Effector memory CD4-positive, alpha-beta T cell (primary cell): Measurements from ENCODE around the gene KRT73.
"Not testable (repeated sequence)": the region's sequence is repeated elsewhere in the genome, so short reads cannot be mapped to it uniquely, and the experiment has no call there.

ENCODE experiments used
- DNase-seq, 3 donors: peaks; one replicate each; pipeline ENCODE4 v3.0.0-alpha.2; 2020
- H3K27ac ChIP-seq: 2 replicates; pipeline ENCODE4 v1.7.0; 2013; ENCODE audit warnings: mild to moderate bottlenecking, low read length, moderate library complexity; ENCODE audit not compliant: insufficient read depth, poor library complexity, severe bottlenecking
- H3K27me3 ChIP-seq: replicated peaks from 2 replicates; pipeline ENCODE4 v1.7.0; 2013; ENCODE audit warnings: mild to moderate bottlenecking, low read length; ENCODE audit not compliant: insufficient read depth, control insufficient read depth, poor library complexity, severe bottlenecking
- H3K36me3 ChIP-seq: 2 replicates; pipeline ENCODE4 v1.7.0; 2013; ENCODE audit warnings: mild to moderate bottlenecking, low read length, moderate library complexity; ENCODE audit not compliant: control insufficient read depth, insufficient read depth
- H3K4me1 ChIP-seq: 2 replicates; pipeline ENCODE4 v1.7.0; 2013; ENCODE audit warnings: low read length, mild to moderate bottlenecking; ENCODE audit not compliant: control insufficient read depth, insufficient read depth, poor library complexity, severe bottlenecking
- H3K4me3 ChIP-seq: 2 replicates; pipeline ENCODE4 v1.7.0; 2013; ENCODE audit warnings: low read length, low read depth, mild to moderate bottlenecking; ENCODE audit not compliant: insufficient read depth, poor library complexity, severe bottlenecking
- H3K9me3 ChIP-seq: 2 replicates; pipeline ENCODE4 v1.7.0; 2013; ENCODE audit warnings: mild to moderate bottlenecking, low read length, moderate library complexity; ENCODE audit not compliant: control insufficient read depth

Gene KRT73

GRCh38 chr12:52604859-52605258 lies 13.5 kb downstream of the KRT73 start:
- H3K36me3 ChIP-seq: no peaks in the 10 kb centered on the region
- H3K4me1 ChIP-seq: peaks cover 11% of the 10 kb centered on the region
- DNase-seq: no peak
- no peaks in the 10 kb centered on the region for H3K27me3 ChIP-seq
- no peak overlapping the region for H3K4me3 ChIP-seq
- no peaks in the 10 kb centered on the region for H3K9me3 ChIP-seq
- H3K27ac ChIP-seq: no peak overlapping the region

DNA sequence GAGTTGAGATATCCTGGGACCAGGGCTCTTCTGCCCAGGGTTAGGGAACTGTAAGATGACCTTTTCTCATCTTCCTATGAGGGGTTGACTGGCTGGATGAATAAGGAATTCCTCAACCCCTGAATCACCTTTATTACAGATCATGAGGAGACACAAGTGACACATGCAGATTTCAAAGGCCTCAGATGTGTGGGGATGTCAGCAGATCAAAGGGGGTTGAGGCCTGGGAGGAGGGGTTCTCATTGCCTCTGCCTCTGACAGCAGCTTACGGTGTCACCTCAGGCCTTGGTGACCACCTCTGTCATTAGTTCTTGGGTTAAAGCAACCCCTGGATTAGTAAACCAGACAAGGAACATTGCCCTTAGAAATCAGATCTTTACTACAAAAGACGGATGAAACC lies 15.0 kb downstream of the KRT73 start:
- Histone ChIP-seq H3K27ac (no peak overlapping the region), H3K36me3 (no peaks in the 10 kb centered on the region), H3K9me3 (no peaks in the 10 kb centered on the region), H3K4me3 (no peak overlapping the region), H3K27me3 (no peaks in the 10 kb centered on the region), H3K4me1 (peaks cover under 1% of the 10 kb centered on the region)
- DNase-seq: no peak

DNA sequence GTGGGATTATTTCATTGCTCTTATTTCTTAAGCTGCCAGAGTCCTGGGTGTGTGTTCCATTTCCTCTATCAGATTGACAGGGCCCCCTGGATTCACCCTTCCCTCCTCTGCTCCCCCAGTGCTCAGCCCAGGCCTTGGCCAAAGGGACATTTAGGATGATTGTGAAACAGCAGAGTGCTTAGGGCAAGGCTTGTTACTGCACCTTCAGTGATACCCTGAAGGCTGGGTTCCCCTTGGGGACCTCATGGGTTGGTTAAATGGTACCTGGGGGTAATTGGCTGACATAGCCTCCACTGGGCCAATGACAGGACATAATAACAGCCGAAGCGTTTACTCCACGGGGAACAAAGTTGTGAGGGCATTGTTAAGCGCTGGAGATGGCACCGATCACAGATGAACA lies 15.8 kb downstream of the KRT73 start:
- Histone ChIP-seq H3K4me1 (no peaks in the 10 kb centered on the region), H3K27me3 (no peaks in the 10 kb centered on the region), H3K27ac (no peak overlapping the region), H3K9me3 (no peaks in the 10 kb centered on the region), H3K36me3 (no peaks in the 10 kb centered on the region), H3K4me3 (no peak overlapping the region)
- DNase-seq: no peak

DNA sequence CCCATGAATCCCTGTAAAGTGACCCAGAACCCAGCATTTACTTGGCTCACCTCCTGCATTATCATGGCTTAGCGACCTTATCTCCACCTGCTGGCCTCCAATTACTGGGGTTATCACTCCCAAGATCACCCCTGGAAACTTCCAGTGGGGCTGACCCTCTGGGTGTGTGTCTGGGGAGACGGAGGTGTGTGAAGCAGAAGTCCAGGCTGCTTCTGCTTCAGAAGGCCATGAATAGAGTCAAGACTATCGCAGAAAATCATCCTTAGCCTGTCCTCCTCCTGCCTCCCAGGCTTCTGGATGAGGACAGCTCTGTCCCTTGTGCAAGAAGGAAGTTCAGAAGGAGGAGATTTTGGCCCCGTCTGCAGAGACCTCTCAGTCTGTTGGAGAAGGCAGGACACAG lies 16.7 kb downstream of the KRT73 start:
- no peak for DNase-seq
- Histone ChIP-seq H3K9me3 (no peaks in the 10 kb centered on the region), H3K4me1 (no peaks in the 10 kb centered on the region), H3K27ac (no peak overlapping the region), H3K4me3 (no peak overlapping the region), H3K36me3 (no peaks in the 10 kb centered on the region), H3K27me3 (no peaks in the 10 kb centered on the region)

DNA sequence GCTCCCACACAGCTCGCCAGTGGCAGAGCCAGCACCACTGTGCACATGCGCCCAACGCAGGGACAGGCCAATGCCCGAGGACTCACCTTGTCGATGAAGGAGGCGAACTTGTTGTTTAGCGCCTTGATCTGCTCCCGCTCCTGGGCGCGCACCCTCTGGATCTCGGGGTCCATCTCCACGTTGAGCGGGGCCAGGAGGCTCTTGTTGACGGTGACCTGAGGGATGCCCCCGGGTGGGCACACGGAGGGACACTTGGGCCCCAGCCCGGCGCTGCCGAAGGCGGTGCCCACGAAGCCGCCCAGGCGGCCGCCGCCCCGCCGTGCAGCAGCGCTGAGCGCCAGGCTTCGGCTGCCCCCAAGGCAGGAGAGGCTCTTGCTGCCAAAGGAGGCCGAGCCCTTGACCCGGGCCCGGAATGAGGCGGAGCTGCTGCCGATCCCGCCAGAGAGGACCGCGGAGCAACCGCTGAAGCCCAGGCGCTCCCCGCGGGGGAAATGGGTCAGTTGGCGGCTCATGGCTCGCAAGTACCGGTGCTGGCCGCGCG lies 17.3 kb downstream of the KRT73 start, which contains the start of gene KRT72:
Gene KRT72 (minus strand): TSS at position 523 of the 541 bp plus-strand sequence. CDS start 11 bp downstream, at position 512.
- H3K36me3 ChIP-seq: no peaks in the 10 kb centered on the region
- H3K9me3 ChIP-seq: no peaks in the 10 kb centered on the region
- no peaks in the 10 kb centered on the region for H3K27me3 ChIP-seq
- DNase-seq: no peak
- no peak within 1 kb of the TSS for H3K27ac ChIP-seq
- no peaks in the 10 kb centered on the region for H3K4me1 ChIP-seq
- H3K4me3 ChIP-seq: no peak within 1 kb of the TSS

GRCh38 chr12:52600475-52600874 lies 17.9 kb downstream of the KRT73 start:
- no peaks in the 10 kb centered on the region for H3K36me3 ChIP-seq
- H3K4me3 ChIP-seq: no peak overlapping the region
- no peak overlapping the region for H3K27ac ChIP-seq
- no peaks in the 10 kb centered on the region for H3K27me3 ChIP-seq
- DNase-seq: no peak
- H3K4me1 ChIP-seq: no peaks in the 10 kb centered on the region
- no peaks in the 10 kb centered on the region for H3K9me3 ChIP-seq

- DNase-seq: no peak
- H3K9me3 ChIP-seq: no peaks in the 10 kb centered on the region
- no peaks in the 10 kb centered on the region for H3K27me3 ChIP-seq
- no peaks in the 10 kb centered on the region for H3K4me1 ChIP-seq
- no peak overlapping the region for H3K27ac ChIP-seq
- no peaks in the 10 kb centered on the region for H3K36me3 ChIP-seq
- no peak overlapping the region for H3K4me3 ChIP-seq
Measured at GRCh38 chr12:52600071-52600470, 18.3 kb downstream of the KRT73 start.

DNA sequence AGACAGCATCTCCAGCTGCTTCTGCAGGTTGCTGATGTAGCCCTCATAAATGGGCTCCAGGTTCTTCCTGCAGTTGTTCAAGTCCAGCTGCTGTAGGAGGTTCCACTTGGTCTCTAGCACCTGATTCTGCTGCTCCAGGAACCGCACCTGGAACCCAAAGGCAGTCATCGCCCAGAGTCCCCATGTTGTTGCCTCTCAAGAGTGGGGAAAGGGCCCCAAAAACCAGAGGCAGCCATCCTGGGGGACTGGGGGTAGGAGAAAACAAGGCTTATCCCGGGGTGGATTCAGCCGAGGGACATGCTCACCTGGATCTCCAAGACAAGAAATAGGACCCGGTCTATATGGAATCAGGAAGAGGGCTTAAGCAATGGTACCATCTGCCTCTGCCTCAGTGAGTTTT lies 19.4 kb downstream of the KRT73 start:
- H3K27ac ChIP-seq: no peak overlapping the region
- no peaks in the 10 kb centered on the region for H3K27me3 ChIP-seq
- H3K4me3 ChIP-seq: no peak overlapping the region
- no peak for DNase-seq
- no peaks in the 10 kb centered on the region for H3K36me3 ChIP-seq
- H3K4me1 ChIP-seq: no peaks in the 10 kb centered on the region
- no peaks in the 10 kb centered on the region for H3K9me3 ChIP-seq

DNA sequence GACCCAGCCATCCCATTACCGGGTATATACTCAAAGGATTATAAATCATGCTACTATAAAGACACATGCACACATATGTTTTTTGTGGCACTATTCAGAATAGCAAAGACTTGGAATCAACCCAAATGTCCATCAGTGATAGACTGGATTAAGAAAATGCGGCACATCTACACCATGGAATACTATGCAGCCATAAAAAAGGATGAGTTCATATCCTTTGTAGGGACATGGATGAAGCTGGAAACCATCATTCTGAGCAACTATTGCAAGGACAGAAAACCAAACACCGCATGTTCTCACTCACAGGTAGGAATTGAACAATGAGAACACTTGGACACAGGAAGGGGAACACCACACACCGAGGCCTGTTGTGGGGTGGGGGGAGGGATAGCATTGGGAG lies 24.1 kb downstream of the KRT73 start:
- not testable (repeated sequence) for H3K9me3 ChIP-seq, H3K27me3 ChIP-seq, H3K4me3 ChIP-seq, H3K27ac ChIP-seq, H3K36me3 ChIP-seq, H3K4me1 ChIP-seq, DNase-seq

DNA sequence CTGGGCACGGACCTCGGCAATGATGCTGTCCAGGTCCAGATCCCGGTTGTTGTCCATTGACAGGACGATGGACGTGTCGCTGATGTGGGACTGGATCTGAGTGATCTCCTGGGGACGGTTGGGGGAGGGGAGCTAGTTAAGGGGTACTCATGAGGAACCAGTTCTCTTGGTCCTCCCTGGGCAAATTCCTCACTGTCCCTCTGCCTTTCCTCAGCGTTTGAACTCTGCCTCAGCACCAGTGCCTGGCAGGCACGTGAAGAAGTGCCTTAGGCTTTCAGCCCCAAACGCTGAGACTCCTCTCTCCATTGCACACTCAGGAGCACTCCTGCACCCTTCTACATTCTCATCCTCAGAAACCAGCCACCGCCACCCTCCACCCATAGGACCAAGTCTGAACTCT lies 26.8 kb downstream of the KRT73 start:
- Histone ChIP-seq H3K4me1 (peaks cover 4% of the 10 kb centered on the region), H3K27ac (no peak overlapping the region), H3K4me3 (no peak overlapping the region), H3K36me3 (no peaks in the 10 kb centered on the region), H3K27me3 (no peaks in the 10 kb centered on the region), H3K9me3 (no peaks in the 10 kb centered on the region)
- DNase-seq: no peak
